Small intestine (tissue), 7 donors: Measurements from ENCODE around the gene TOB2. TPM values are rescaled to one million over a fixed set of nuclear protein-coding genes. Genes with fewer than 3 reads are reported as not detected.
"Not testable (repeated sequence)": the region's sequence is repeated elsewhere in the genome, so short reads cannot be mapped to it uniquely, and the experiment has no call there.

ENCODE experiments used
- DNase-seq, 2 donors: peaks; one replicate each; pipeline versions ENCODE4 v3.0.0 to v3.0.0-alpha.2; 2013
- FAIRE-seq: peaks from 2 replicates; lab custom pipeline; 2012; peaks lifted over from hg19 to GRCh38; lab: Jason Lieb, UNC
- H3K27ac ChIP-seq, 3 donors: one replicate each; pipeline ENCODE4 v1.5.1; 2013; ENCODE audit warnings: low read length in 2 of 3, mild to moderate bottlenecking in 2 of 3, control low read depth in 1 of 3, inconsistent platforms in 1 of 3, low read depth in 1 of 3, moderate library complexity in 1 of 3
- H3K27me3 ChIP-seq, 3 donors: one replicate each; pipeline ENCODE4 v1.6.1; 2013; ENCODE audit warnings: low read length in 3 of 3, inconsistent platforms in 1 of 3; ENCODE audit not compliant: control insufficient read depth in 3 of 3, insufficient read depth in 3 of 3
- H3K36me3 ChIP-seq, 3 donors: one replicate each; pipeline ENCODE4 v1.6.1; 2013; ENCODE audit warnings: low read length in 3 of 3, inconsistent platforms in 1 of 3, low read depth in 1 of 3, mild to moderate bottlenecking in 1 of 3, moderate library complexity in 1 of 3; ENCODE audit not compliant: control insufficient read depth in 3 of 3, insufficient read depth in 2 of 3
- H3K4me1 ChIP-seq, 3 donors: one replicate each; pipeline ENCODE4 v1.6.1; 2013; ENCODE audit warnings: low read length in 2 of 3, inconsistent platforms in 1 of 3, low read depth in 1 of 3, mild to moderate bottlenecking in 1 of 3, moderate library complexity in 1 of 3; ENCODE audit not compliant: control insufficient read depth in 3 of 3, insufficient read depth in 2 of 3
- H3K4me3 ChIP-seq, 3 donors: one replicate each; pipeline ENCODE4 v1.5.1; 2013; ENCODE audit warnings: low read length in 3 of 3, control low read depth in 1 of 3, inconsistent platforms in 1 of 3, low read depth in 1 of 3, mild to moderate bottlenecking in 1 of 3, moderate library complexity in 1 of 3
- H3K9me3 ChIP-seq, 2 donors: one replicate each; pipeline ENCODE4 v1.6.1; 2013; ENCODE audit warnings: low read depth in 1 of 2, low read length in 1 of 2; ENCODE audit not compliant: control insufficient read depth in 2 of 2, insufficient read depth in 1 of 2
- WGBS, 3 donors: extraction: QIAGEN DNeasy Blood & Tissue Kit; methylation state at CpG; one replicate each; pipeline ENCODE4 v1.1.7; 2013; 5-methylcytosine and 5-hydroxymethylcytosine counted together
- polyA plus RNA-seq, 4 donors: library from polyadenylated mRNA; stranded (reverse) in 3 of 4; unstranded in 1 of 4; fragments of 200-250 nt in 3 of 4; fragments of 120-200 nt in 1 of 4; gene quantifications; one replicate each; pipeline versions ENCODE4 v1.2.1 to v1.2.3, GENCODE V29; 2013
- donor health status: healthy with polysubstance abuse.
- donor health status: control.
- donor health status: control.
- donor health status: Bipolar disorder and iron deficiency.
- donor health status: healthy.

Gene TOB2
- polyA plus RNA-seq, 4 donors, result 15.1 to 63.9 (median 26.5) TPM

DNA sequence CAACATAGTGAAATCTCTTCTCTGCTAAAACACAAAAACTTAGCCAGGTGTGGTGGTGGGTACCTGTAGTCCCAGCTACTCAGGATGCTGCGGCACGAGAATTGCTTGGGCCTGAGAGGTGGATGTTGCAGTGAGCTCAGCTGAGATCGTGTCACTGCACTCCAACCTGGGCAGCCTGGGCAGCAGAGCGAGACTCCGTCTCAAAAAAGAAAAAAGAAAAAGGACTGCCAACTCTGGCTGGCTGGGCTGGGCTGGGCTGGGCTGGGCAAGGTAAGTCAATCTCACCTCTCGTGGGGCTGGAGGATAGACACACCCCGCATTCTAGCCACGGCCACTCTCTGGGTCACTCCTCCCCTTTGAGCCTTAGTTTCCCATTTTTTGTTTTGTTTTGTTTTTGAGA lies 37.9 kb downstream of the TOB2 start:
- no peak overlapping the region for H3K27ac ChIP-seq
- H3K36me3 ChIP-seq, result no peaks in the 10 kb centered on the region
- H3K4me1 ChIP-seq, result peaks cover 0 to 10% (median 4%) of the 10 kb centered on the region in 3 donors
- FAIRE-seq (no peak), DNase-seq (no peak)
- H3K27me3 ChIP-seq, result no peaks in the 10 kb centered on the region
- WGBS, 3 donors, result 62 to 82% (median 82%) methylated on average over 8 of the region's 8 CpGs
- no peak overlapping the region for H3K4me3 ChIP-seq
- no peaks in the 10 kb centered on the region for H3K9me3 ChIP-seq

DNA sequence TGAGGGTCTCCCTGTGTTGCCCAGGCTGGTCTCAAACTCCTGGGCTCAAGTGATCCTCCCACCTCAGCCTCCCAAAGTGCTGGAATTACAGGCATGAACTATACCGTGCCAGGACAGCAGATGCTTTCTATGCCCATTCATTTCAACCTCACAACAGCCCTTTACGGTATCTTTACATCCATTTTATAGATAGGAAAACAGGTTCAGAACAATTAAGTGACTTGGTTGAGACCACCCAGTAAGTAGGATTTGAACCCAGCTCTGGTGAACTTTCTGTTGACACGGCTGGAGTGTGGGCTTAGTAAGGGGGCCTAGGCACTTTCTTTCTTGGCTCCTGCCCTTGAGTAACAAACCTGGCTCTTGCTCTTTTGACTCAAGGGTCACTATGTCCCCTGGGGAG lies 39.2 kb downstream of the TOB2 start:
- Histone ChIP-seq H3K9me3 (no peaks in the 10 kb centered on the region), H3K4me3 (no peak overlapping the region), H3K27ac (no peak overlapping the region), H3K36me3 (no peaks in the 10 kb centered on the region), H3K27me3 (no peaks in the 10 kb centered on the region), H3K4me1 (peaks cover 0 to 9% (median under 1%) of the 10 kb centered on the region in 3 donors)
- DNase-seq (no peak), FAIRE-seq (no peak)
- 85 to 91% (median 87%) methylated on average over 3 of the region's 3 CpGs for WGBS, 3 donors

DNA sequence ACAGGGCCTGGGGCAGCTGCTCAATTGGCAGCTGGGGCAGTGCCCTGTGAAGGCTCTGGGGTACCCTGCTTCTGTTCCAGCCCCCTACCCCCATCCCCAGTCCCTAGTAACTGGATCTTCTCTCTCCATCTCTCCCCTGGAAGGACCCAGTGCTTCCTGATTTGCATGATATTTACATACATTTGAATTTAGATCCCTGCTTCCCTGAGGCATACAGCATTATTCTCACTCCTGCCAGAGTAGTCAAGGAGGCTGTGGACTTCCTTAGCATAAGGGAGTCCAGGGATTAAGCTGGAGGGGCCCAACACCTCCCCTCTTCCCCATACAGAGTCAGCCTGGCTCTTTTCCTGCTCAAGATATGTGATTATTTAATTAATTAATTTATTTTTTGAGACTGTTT lies 40.2 kb downstream of the TOB2 start:
- no peak for FAIRE-seq

DNA sequence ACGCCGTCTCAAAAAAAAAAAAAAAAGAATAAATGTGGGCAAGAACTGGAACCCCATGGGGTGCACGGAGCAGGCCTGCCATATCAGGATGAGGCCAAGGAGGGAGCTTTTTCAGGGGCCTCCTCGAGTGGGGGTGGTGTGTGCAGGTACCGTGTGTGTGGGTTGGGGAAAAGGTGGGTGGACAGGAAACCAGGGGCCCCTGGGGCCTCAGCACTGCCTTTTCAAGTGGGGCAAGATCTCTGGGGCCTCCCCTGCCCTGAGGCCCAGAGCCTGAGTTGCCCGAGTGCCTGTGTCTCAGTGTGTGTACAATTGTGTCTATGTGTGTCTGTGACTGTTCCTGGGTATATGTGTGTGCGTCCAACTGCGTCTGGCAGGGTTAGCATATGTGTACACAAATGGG lies 41.0 kb downstream of the TOB2 start:
- no peaks in the 10 kb centered on the region for H3K36me3 ChIP-seq
- H3K4me1 ChIP-seq, result peaks cover 0 to 13% (median 4%) of the 10 kb centered on the region in 3 donors
- no peak overlapping the region for H3K4me3 ChIP-seq
- WGBS, 3 donors, result 73 to 78% (median 76%) methylated on average over 8 of the region's 8 CpGs
- DNase-seq (no peak), FAIRE-seq (no peak)
- no peaks in the 10 kb centered on the region for H3K9me3 ChIP-seq
- H3K27me3 ChIP-seq, result no peaks in the 10 kb centered on the region
- no peak overlapping the region for H3K27ac ChIP-seq

More for the DNA sequence above, 40.2 kb downstream of the TOB2 start:
- Histone ChIP-seq H3K27ac (no peak overlapping the region), H3K4me1 (peaks cover 0 to 13% (median 4%) of the 10 kb centered on the region in 3 donors), H3K9me3 (no peaks in the 10 kb centered on the region), H3K36me3 (no peaks in the 10 kb centered on the region), H3K27me3 (no peaks in the 10 kb centered on the region), H3K4me3 (no peak overlapping the region)
- DNase-seq, result no peak

DNA sequence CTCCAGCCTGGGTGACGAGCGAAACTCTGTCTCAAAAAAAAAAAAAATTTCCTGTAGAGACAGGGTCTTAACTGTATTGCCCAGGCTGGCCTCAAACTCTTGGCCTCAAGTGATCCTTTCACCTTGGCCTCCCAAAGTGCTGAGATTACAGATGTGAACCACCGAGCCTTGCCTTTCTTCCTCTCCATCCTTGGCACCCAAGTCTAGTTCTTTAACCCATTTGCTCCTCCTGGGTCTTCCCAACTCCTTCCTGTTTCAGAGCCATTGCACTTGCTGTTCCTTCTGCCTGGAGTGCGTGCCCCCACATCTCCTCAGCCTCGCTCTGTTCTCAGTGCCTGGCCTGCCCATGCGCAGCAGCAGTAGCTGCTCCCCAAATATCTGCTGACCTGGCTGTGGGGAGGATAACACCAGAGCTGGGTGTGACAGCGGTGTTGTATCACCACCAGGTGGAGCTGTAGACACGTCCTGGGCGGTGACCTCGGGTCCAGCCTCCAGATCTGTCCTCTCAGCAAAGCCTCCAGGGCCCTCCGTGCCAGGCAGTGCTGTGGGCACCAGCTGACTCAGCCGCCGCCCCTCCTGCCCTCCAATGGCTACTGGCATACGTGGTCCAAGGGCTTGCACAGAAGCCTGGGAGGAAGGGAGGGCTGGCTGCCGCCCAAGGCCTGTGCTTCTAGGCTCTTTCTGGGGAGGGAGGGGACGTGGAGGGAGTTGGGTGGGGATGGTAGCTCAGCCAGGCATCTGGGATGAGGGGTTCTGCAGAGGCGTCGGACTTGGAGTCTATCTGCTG lies 42.9 kb downstream of the TOB2 start:
- Histone ChIP-seq H3K27me3 (no peaks in the 10 kb centered on the region), H3K36me3 (peaks cover 0 to under 1% (median 0%) of the 10 kb centered on the region in 3 donors), H3K4me1 (peaks cover 0 to 13% (median 4%) of the 10 kb centered on the region in 3 donors), H3K4me3 (no peak overlapping the region), H3K27ac (no peak overlapping the region), H3K9me3 (no peaks in the 10 kb centered on the region)
- FAIRE-seq (no peak), DNase-seq (peak; percentile 88 to 90)
- 16 to 19% (median 18%) methylated on average over 17 to 18 of the region's 18 CpGs for WGBS, 3 donors

DNA sequence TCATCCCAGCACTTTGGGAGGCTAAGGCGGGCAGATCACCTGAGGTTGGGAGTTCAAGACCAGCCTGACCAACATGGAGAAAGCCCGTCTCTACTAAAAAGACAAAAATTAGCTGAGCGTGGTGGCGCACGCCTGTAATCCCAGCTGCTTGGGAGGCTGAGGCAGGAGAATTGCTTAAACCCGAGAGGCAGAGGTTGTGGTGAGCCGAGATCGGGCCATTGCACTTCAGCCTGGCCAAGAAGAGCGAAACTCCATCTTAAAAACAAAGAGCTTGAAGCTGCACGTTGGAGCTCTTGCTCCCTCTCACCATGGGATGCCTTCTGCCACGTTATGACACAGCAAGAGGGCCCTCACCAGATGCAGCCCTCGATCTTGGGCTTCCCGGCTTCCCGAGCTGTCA lies 43.8 kb downstream of the TOB2 start:
- not testable (repeated sequence) for H3K36me3 ChIP-seq, H3K9me3 ChIP-seq, FAIRE-seq, H3K27ac ChIP-seq, DNase-seq, H3K27me3 ChIP-seq, H3K4me3 ChIP-seq
- peaks cover 0 to 13% (median 4%) of the 10 kb centered on the region in 3 donors for H3K4me1 ChIP-seq
- WGBS, 3 donors, result 85 to 92% (median 88%) methylated on average over 14 of the region's 14 CpGs

DNA sequence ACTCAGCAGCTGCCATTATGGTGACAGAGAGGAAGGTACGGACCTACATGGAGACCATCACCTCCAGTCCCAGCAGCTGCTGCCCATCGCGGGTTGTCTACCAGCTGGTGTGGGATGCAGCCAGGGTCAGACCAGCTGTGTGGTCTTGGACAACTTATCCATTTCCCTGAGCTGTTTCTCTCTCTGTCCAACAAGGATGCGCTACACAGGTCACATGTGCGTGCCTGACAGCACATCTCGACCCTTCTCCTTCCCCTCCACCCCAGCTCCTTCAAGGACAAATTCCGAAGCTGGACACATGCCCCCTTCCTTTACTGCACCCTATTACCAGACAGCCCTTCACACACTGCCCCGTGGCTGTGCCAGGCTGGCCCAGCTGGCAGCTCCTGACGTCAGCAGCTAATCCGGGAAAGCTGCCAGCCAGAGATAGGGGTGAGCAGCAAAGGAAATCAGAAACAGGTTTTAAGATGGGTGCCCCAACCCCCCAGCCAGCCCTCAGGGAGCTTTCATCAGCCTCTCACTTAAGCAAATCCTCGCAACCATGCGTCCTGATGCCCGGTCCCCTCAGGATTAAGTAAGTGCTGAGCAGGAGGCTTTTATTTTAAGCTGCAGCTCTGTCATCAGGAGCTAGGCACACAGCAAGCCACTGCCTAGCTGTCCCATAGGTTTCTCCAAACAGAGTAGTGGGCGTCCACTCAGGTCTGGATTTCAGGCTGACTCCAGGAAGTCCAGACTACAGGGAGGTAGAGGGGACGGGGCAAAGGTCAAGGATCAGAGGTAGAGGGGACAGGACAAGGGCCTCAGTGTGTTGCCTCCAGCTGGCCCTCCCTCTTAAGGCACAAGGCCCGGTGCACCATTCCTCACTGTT lies 44.6 kb downstream of the TOB2 start:
- DNase-seq, result peak in 1 of 2 donors; percentile 91
- 11 to 37% (median 29%) methylated on average over 16 of the region's 16 CpGs for WGBS, 3 donors
- no peak overlapping the region for H3K4me3 ChIP-seq
- peaks cover 2 to 16% (median 4%) of the 10 kb centered on the region in 3 donors for H3K36me3 ChIP-seq
- no peaks in the 10 kb centered on the region for H3K9me3 ChIP-seq
- H3K27ac ChIP-seq, result peak overlapping the region in 2 of 3 donors; percentile 63 to 72
- no peak for FAIRE-seq
- no peaks in the 10 kb centered on the region for H3K27me3 ChIP-seq
- peaks cover 0 to 20% (median 4%) of the 10 kb centered on the region in 3 donors for H3K4me1 ChIP-seq

DNA sequence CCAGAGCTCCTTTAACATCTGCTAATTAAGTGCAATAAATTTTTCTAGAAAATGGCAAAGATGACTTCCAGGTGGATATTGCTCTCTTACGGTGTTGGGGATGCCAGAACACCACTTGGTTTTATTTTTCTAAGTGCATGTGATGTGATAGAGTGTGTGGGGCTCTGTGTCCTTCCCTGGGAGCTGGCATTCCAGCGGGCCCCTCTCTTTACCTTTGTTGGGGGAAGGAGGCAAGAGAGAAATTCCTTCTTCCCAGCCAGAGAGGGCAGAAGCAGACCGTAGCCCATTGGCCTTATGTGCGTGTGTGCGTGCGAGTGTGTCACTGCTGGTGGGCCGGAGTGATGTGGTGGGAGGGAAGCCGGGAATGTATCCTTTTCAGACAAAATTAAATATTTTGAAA lies 47.7 kb downstream of the TOB2 start:
- Histone ChIP-seq H3K36me3 (peaks cover 11 to 43% (median 12%) of the 10 kb centered on the region in 3 donors), H3K27me3 (no peaks in the 10 kb centered on the region), H3K4me3 (no peak overlapping the region), H3K9me3 (no peaks in the 10 kb centered on the region), H3K27ac (no peak overlapping the region), H3K4me1 (peaks cover 0 to 18% (median 4%) of the 10 kb centered on the region in 3 donors)
- 85 to 94% (median 93%) methylated on average over 8 of the region's 8 CpGs for WGBS, 3 donors
- DNase-seq (no peak), FAIRE-seq (no peak)
